GM18861 (cell line): ENCODE measurements around the gene AMZ2.
"Not testable (repeated sequence)": the region's sequence is repeated elsewhere in the genome, so short reads cannot be mapped to it uniquely, and the experiment has no call there.

ENCODE experiments used
- ATAC-seq: cut with Tn5 transposase; IDR thresholded peaks from one replicate; pipeline ENCODE4 v1.9.1; 2021; ENCODE audit not compliant: unreplicated experiment

The AMZ2 gene

GRCh38 chr17:68220186-68220585, 27.7 kb upstream of the AMZ2 start:
- not testable (repeated sequence) for ATAC-seq

GRCh38 chr17:68220786-68221185, 27.1 kb upstream of the AMZ2 start:
- ATAC-seq, result not testable (repeated sequence)

GRCh38 chr17:68221786-68222185, 26.1 kb upstream of the AMZ2 start:
- no peak for ATAC-seq

DNA sequence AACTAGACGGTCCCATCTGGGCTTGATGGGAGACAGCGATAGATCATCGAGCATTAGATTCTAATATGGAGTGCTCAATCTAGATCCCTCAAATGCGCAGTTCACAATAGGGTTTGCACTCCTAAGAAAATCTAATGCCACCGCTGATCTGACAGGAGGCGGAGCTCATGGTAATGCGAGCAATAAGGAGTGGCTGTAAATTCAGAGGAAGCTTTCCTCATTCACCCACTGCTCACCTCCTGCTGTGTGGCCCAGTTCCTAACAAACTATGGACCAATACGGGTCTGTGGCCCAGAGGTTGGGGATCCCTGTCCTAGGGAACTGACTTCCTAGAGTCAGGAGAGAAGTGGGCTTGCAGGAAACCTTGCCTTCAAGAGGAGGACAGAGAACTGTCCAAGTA, 25.2 kb upstream of the AMZ2 start:
- no peak for ATAC-seq

DNA sequence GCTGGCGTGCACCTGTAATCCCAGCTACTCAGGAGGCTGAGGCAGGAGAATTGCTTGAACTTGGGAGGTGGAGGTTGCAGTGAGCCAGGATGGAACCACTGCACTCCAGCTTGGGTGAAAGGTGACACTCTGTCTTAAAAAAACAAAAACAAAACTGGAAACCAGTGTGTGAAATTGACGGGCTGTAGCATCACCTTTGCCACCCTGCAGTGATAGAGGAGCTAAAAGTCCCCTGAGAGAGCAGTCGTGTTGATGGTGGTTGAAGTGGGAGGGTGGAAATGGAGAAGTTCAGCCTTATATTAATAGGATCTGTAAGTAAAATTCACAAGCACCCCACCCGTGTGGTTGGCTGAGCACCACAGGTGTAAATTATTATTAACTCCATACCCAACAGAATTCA, 22.8 kb upstream of the AMZ2 start:
- ATAC-seq, result not testable (repeated sequence)

GRCh38 chr17:68228039-68228680, 19.7 kb upstream of the AMZ2 start:
- not testable (repeated sequence) for ATAC-seq

- ATAC-seq, result no peak
These were observed 18.8 kb upstream of the AMZ2 start for GRCh38 chr17:68228817-68229570.

DNA sequence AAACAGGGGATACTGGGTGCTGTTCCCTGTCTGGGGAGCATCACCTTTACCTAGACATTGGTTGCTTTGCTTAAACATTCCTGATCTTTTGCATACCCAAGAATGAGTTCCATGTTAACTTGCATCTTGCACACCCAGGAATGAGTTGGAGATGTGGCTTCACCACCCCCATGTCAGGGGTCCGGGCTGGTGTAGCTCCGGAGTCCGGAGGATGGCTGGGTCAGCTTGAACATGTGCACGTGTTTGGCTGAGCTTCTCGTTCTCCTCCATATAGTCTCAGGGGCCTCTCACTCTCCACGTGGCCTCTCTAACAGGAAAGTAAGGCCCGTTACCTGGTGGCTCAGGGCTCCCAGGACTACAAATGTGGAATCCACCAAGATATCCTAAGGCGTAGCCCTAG, 18.2 kb upstream of the AMZ2 start:
- no peak for ATAC-seq

GRCh38 chr17:68231131-68231530, 16.7 kb upstream of the AMZ2 start:
- ATAC-seq, result not testable (repeated sequence)

- ATAC-seq, result no peak
These were observed 16.3 kb upstream of the AMZ2 start for GRCh38 chr17:68231541-68231940.

DNA sequence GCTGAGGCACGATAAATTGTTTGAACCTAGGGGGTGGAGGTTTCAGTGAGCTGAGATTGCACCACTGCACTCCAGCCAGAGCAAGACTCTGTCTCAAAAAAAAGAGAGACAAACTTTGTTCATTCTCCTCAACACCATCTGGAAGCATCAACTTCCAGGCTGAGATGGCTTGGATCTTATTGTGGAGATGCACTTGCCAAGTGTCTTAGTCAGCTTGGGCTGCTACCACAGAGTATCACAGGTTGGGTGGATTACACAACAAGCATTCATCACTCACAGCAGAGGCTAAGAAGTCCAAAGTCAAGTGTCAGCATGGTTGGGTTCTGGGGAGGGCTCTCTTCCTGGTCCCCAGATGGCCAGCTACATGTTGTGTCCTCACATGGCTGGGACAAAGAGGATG, 15.1 kb upstream of the AMZ2 start:
- not testable (repeated sequence) for ATAC-seq

- ATAC-seq, result peak; percentile 32
These were observed 13.0 kb upstream of the AMZ2 start for GRCh38 chr17:68234726-68235335.

DNA sequence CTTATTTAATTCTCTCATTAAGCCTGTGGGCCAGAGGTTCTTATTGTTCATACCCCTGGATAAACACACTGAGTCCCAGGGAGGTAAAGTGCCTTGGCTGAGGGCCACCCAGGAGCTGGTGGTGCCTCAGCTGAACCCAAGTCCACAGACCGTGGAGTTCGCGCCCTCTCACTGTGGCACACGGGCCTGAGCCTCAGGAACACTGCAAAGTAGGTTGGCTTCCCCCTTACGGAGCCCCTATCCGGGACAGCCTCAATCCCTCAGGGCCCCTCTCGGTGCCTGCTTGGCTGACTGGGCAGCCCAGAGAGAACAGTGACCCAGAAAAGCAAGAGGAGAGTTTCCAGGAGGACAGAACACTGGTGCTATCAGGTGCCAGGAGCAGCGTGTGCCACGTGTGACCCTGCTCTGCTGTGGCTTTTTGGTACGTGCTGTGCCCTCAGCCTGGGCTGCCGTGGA, 12.5 kb upstream of the AMZ2 start:
- not testable (repeated sequence) for ATAC-seq

DNA sequence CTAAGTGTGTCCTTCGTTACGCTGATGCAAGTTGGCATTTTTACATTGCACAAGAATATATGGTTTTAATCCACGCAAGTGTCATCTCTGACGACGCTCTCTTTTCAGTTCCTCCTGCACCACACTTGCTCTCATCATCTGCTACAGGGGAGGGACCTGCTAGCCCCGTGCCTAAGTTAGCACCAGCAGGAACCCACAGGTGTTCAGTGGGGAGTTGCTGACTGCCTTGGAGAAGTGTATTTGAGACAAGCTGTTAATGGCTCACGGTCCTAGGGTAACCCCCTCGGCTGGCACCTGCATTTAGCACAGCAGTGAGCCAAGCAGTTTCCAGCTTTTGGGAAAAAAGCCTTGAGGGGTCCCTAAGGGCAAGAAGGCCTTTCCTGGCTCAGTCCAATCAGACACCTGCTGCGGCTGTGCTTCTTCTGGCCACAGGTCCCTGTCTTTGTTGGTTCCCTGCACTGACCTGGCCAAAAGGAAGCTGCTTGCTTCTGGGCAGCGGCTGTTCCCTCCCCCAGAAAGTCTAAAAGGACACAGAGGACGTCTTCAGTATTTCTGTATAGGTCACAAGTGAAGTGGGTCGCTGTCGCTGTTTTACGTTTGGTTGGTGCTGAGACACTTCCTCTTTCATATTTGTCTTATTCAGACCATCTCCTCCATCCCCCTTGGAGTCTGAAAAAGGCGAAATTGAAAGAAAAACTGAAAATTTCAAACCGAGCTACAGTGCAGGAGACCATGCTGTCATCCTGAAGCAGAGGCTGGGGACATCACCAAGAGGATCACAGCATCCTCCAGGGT, 10.3 kb upstream of the AMZ2 start:
- ATAC-seq, result peak; percentile 53

DNA sequence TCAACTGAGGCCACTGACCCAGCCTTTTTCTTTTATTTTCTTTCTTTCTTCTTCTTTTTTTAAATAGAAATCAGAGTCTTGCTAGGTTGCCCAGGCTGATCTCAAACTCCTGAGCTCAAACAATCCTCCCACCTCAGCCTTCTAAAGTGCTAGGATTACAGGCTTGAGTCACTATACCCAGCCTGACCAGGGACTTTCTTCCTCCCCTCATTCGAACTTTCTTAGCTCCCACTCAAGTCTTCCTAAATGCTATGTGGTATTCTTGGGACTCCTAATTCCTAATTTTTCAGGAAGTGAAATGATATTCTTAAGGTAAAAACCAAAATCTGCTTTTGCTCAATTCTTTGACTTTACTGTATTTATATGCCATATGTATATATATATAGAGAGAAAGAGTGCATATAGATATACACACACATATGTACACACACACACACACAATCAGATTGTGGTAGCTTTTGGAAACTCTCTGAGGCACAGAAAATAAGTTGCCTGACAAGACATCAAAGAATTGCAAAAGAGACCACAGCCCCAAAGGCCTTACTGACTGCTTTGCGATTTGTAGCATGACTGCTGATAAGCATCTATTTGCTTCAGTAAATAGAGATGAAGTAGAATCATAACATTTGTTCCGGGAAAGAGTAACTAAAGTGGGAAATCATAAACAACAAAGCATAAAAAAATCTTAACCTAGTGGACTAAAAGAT, 9.5 kb upstream of the AMZ2 start:
- ATAC-seq, result no peak

GRCh38 chr17:68238871-68239253, 9.0 kb upstream of the AMZ2 start:
- ATAC-seq, result no peak

DNA sequence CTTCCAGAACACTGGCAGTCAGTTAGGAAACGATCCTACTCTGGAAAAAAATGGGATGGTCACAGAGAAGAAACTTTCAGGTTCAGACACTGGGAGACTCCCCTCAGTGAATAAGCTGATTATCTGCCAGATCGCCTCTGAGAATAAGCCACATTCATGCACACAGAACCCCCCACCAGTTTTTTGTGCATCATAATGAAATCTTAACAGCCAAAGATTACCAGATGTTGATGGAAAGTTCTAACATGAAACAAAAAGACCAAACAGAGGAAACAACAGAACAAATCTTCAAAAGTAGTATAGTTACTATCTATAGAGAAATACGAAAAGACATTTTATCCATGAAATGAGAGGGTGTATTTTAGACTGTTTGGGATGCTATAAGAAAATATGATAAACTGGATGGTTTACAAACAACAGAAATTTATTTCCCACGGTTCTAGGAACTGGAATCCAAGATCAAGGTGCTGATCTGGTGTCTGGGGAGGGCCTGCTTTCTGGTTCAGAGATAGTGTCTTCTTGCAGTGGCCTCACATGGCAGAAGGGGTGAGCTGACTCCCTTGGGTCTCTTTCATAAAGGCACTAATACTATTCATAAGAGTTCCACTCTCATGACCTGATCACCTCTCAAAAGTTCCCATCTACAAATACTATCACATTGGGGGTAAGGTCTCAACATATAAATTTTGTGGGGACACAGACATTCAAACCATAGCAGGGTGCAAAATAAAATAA, 8.0 kb upstream of the AMZ2 start:
- no peak for ATAC-seq

DNA sequence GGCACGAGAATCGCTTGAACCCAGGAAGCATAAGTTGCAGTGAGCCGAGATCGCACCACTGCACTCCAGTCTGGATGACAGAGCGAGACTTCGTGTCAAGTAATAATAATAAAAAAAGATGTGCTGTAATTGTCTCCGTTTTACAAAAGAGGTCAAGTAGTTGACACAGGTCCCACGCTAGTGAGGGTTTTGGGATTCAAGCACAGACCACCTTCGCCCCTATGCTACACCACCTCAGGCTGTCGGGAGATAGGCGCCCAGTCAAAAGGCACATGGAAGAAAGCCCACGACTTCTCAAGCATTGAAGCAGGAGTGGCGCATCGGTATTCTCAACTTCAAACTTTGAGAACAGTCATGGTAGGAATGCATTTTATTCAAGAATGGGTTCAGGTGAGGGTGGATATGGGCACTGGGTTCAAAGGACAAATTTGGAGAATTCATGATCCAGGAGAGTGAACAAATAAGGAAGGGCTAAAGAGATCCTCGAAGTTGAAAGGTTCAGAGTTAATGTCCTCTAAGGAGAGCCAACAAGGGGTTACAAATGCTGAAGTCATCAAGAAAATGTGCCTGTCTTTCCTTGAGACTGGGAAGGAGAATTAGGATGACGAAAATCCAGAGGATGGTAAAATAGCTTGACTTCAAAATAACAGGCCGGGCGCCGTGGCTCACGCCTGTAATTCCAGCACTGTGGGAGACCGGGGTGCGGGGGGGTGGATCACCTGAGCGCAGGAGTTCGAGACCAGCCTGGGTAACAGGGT, 1.4 kb upstream of the AMZ2 start:
- no peak for ATAC-seq

- peak; percentile 11 for ATAC-seq
These were observed 469 bp downstream of the AMZ2 start for GRCh38 chr17:68248199-68248825.
